Measurements from ENCODE around the gene CRIP1. TPM values are rescaled to one million over a fixed set of nuclear protein-coding genes. Genes with fewer than 3 reads are reported as not detected.

Gene CRIP1
- total RNA-seq, 1 donor from 2014 or later: 29.5 TPM

DNA sequence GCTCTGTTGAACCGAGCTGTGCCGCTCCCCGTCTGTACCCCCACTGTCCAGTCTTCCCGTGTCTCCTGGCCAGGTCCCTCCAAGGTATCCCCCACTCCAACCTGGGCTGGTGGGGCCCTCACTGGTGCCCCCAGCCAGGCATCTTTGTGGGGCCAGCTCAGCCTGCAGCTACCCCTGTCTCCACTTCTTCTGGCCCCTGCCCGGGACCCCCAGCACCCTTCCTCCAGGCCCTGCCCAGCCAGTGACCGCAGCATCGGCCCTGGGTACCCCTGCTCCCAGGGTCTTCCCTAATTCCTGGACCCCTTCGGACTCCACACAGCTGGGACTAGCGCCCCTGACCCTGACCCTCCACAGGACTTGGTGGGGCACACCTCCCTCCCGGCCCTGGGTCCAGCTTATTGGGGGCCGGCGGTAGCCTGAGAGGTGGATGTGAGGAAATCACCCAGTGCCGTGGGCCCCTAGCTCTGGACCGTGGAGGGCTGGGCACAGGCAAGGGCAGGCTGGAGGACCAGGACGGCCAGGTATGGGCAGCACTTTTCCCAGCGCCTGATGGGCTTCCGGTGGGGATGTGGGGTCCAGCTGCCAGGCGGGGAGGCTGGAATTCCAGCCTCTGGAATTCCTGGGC lies 4.1 kb upstream of the CRIP1 start:
- H3K4me1 ChIP-seq (ENCODE audit: insufficient read depth, low read length): peaks cover 23% of the 10 kb centered on the region
- no peak for FAIRE-seq
- no peaks in the 10 kb centered on the region for H3K36me3 ChIP-seq (ENCODE audit: insufficient read depth, low read length)
- H3K4me3 ChIP-seq (ENCODE audit: insufficient read depth, low read depth, low read length): no peak overlapping the region
- no peaks in the 10 kb centered on the region for H3K9me3 Mint-ChIP-seq (ENCODE audit: unreplicated experiment)
- peaks cover 12% of the 10 kb centered on the region for H3K4me1 Mint-ChIP-seq (ENCODE audit: low read depth, unreplicated experiment)
- peak overlapping the region; percentile 14 for H3K4me3 Mint-ChIP-seq (ENCODE audit: unreplicated experiment)
- no peak for TF ChIP-seq EZH2 (IDR thresholded peaks at IDR 0.05; ENCODE audit: insufficient read depth, low read length)
- no peak for TF ChIP-seq CTCF (IDR thresholded peaks at IDR 0.05; ENCODE audit: insufficient read depth, low read depth, low read length)
- peak overlapping the region; percentile 99 for H3K27ac ChIP-seq (ENCODE audit: low read depth, low read length)
- no peak for DNase-seq (ENCODE audit: low read depth)
- H3K27me3 Mint-ChIP-seq (ENCODE audit: low read depth, unreplicated experiment): peaks cover 6% of the 10 kb centered on the region
- peaks cover 3% of the 10 kb centered on the region for H3K36me3 Mint-ChIP-seq (ENCODE audit: low read depth, unreplicated experiment)
- H4K20me1 ChIP-seq (ENCODE audit: insufficient read depth, low read length): no peaks in the 10 kb centered on the region
- H3K79me2 ChIP-seq (ENCODE audit: insufficient read depth, low read length): no peaks in the 10 kb centered on the region
- H3K4me2 ChIP-seq (ENCODE audit: low read length): peak overlapping the region; percentile 90
- peaks cover 12% of the 10 kb centered on the region for H3K27me3 ChIP-seq (ENCODE audit: insufficient read depth, low read length)
- no peaks in the 10 kb centered on the region for H3K9me3 ChIP-seq (ENCODE audit: insufficient read depth, low read depth, low read length)
- no peak overlapping the region for H2AFZ ChIP-seq (ENCODE audit: low read depth, low read length)
- H3K27ac Mint-ChIP-seq (ENCODE audit: unreplicated experiment): peak overlapping the region; percentile 99
- peak overlapping the region; percentile 97 for H3K9ac ChIP-seq (ENCODE audit: low read length)

- Histone ChIP-seq H2AFZ (ENCODE audit: low read depth, low read length) (no peak overlapping the region), H3K9ac (ENCODE audit: low read length) (no peak overlapping the region), H3K9me3 (ENCODE audit: insufficient read depth, low read depth, low read length) (no peaks in the 10 kb centered on the region), H3K79me2 (ENCODE audit: insufficient read depth, low read length) (no peaks in the 10 kb centered on the region), H3K27me3 (ENCODE audit: insufficient read depth, low read length) (peaks cover 13% of the 10 kb centered on the region), H3K4me2 (ENCODE audit: low read length) (no peak overlapping the region), H4K20me1 (ENCODE audit: insufficient read depth, low read length) (no peaks in the 10 kb centered on the region), H3K4me3 (ENCODE audit: insufficient read depth, low read depth, low read length) (no peak overlapping the region), H3K27ac (ENCODE audit: low read depth, low read length) (no peak overlapping the region), H3K4me1 (ENCODE audit: insufficient read depth, low read length) (peaks cover 23% of the 10 kb centered on the region), H3K36me3 (ENCODE audit: insufficient read depth, low read length) (no peaks in the 10 kb centered on the region)
- no peak overlapping the region for H3K27ac Mint-ChIP-seq (ENCODE audit: unreplicated experiment)
- H3K9me3 Mint-ChIP-seq (ENCODE audit: unreplicated experiment): no peaks in the 10 kb centered on the region
- TF ChIP-seq CTCF (IDR thresholded peaks at IDR 0.05; ENCODE audit: insufficient read depth, low read depth, low read length): no peak
- TF ChIP-seq EZH2 (IDR thresholded peaks at IDR 0.05; ENCODE audit: insufficient read depth, low read length): no peak
- peaks cover 3% of the 10 kb centered on the region for H3K36me3 Mint-ChIP-seq (ENCODE audit: low read depth, unreplicated experiment)
- H3K4me3 Mint-ChIP-seq (ENCODE audit: unreplicated experiment): no peak overlapping the region
- FAIRE-seq (no peak), DNase-seq (ENCODE audit: low read depth) (no peak)
- H3K27me3 Mint-ChIP-seq (ENCODE audit: low read depth, unreplicated experiment): peaks cover 8% of the 10 kb centered on the region
- peaks cover 12% of the 10 kb centered on the region for H3K4me1 Mint-ChIP-seq (ENCODE audit: low read depth, unreplicated experiment)
Observed at GRCh38 chr14:105483300-105484068, 3.2 kb upstream of the CRIP1 start.
